A549 (cell line): ENCODE results near the gene LAMA2. TPM values are rescaled to one million over a fixed set of nuclear protein-coding genes. Genes with fewer than 3 reads are reported as not detected.

Experiments
- ATAC-seq, 2 experiments: fragments of 200-7000 bp in 1 of 2; fragments of >200 bp in 1 of 2; cut with Nextera tagmentation in 1 of 2; cut with Tn5 transposase in 1 of 2; 3 replicates each; pipeline versions ENCODE4 v1.8.0 to v1.9.1; 2018 to 2020; ENCODE audit warnings: mild to moderate bottlenecking in 1 of 2, moderate library complexity in 1 of 2
- CTCF ChIA-PET: fragments of 300-600 bp; sonication (Branson Sonifier 250); formaldehyde crosslinking; extraction: SDS; loops from one replicate; lab custom pipeline; 2021; ENCODE audit warnings: antibody characterized with exemption, inconsistent platforms; lab: Yijun Ruan, JAX
- POLR2A ChIA-PET: fragments of 350-600 bp; formaldehyde crosslinking; extraction: SDS; loops from one replicate; lab custom pipeline; 2021; ENCODE audit warnings: antibody characterized with exemption, inconsistent platforms; lab: Yijun Ruan, JAX
- DNase-seq, 2 experiments: peaks; one replicate each; pipeline versions ENCODE4 v3.0.0 to v3.0.0-alpha.2; 2011 to 2016; ENCODE audit warnings: low read depth in 1 of 2, low spot score in 1 of 2
- FAIRE-seq: peaks from 2 replicates; lab custom pipeline; 2011; peaks lifted over from hg19 to GRCh38; lab: Jason Lieb, UNC
- H3K27ac ChIP-seq, 2 experiments: fragments of >200 bp; sonication (Bioruptor Twin); formaldehyde crosslinking; 3 replicates each; pipeline ENCODE4 v1.5.1; 2016 to 2017
- H3K4me1 ChIP-seq: fragments of >200 bp; sonication (Bioruptor Twin); formaldehyde crosslinking; 3 replicates; pipeline ENCODE4 v1.6.1; 2016
- H3K4me2 ChIP-seq: fragments of >200 bp; sonication (Bioruptor Twin); formaldehyde crosslinking; 3 replicates; pipeline ENCODE4 v1.6.1; 2016
- H3K4me3 ChIP-seq: fragments of >200 bp; sonication (Bioruptor Twin); formaldehyde crosslinking; 3 replicates; pipeline ENCODE4 v1.5.1; 2016
- H3K9me3 ChIP-seq: fragments of >200 bp; sonication (Bioruptor Twin); formaldehyde crosslinking; 3 replicates; pipeline ENCODE4 v1.6.1; 2016
- CEBPB ChIP-seq, 2 experiments: fragments of >200 bp in 1 of 2; sonication (Bioruptor Twin) in 1 of 2; formaldehyde crosslinking in 1 of 2; IDR thresholded peaks; 2 replicates each; pipeline ENCODE4 v1.6.1; 2012 to 2016
- CHD2 ChIP-seq: fragments of 150-350 bp; IDR thresholded peaks from 2 replicates; pipeline ENCODE4 v1.6.1; 2014; ENCODE audit warnings: low read length; ENCODE audit not compliant: partially characterized antibody
- EHMT2 ChIP-seq: fragments of 200-600 bp; sonication (generic); IDR thresholded peaks from 2 replicates; pipeline ENCODE4 v1.6.1; 2016; ENCODE audit warnings: antibody characterized with exemption, low read depth, mild to moderate bottlenecking, moderate library complexity
- EP300 ChIP-seq, 2 experiments: fragments of >200 bp; sonication (Bioruptor Twin); formaldehyde crosslinking; IDR thresholded peaks; 2 replicates in 1 of 2; 3 replicates in 1 of 2; pipeline ENCODE4 v1.6.1; 2016 to 2017
- ESRRA ChIP-seq: fragments of 150-350 bp; IDR thresholded peaks from 2 replicates; pipeline ENCODE4 v1.6.1; 2014; ENCODE audit warnings: mild to moderate bottlenecking, low read length, borderline replicate concordance
- FOSL2 ChIP-seq, 2 experiments: fragments of 450-650 bp in 1 of 2; fragments of >200 bp in 1 of 2; sonication (Bioruptor Twin) in 1 of 2; formaldehyde crosslinking; IDR thresholded peaks; 2 replicates each; pipeline versions ENCODE4 v1.5.0 to v1.6.1; 2016 to 2020; ENCODE audit warnings: mild to moderate bottlenecking in 1 of 2, moderate library complexity in 1 of 2
- HOXA7 ChIP-seq: fragments of 250-450 bp; sonication (Bioruptor Pico); IDR thresholded peaks from 2 replicates; pipeline ENCODE4 v1.5.0; 2020; ENCODE audit warnings: mild to moderate bottlenecking, moderate library complexity
- HOXB13 ChIP-seq: fragments of 250-450 bp; sonication (Bioruptor Pico); IDR thresholded peaks from 2 replicates; pipeline ENCODE4 v1.5.0; 2020; ENCODE audit warnings: low read depth, mild to moderate bottlenecking, moderate library complexity
- JUN ChIP-seq, 2 experiments: fragments of >200 bp; sonication (Bioruptor Twin); formaldehyde crosslinking; IDR thresholded peaks; 2 replicates in 1 of 2; 3 replicates in 1 of 2; pipeline ENCODE4 v1.6.1; 2016 to 2017
- KDM1A ChIP-seq: fragments of 200-600 bp; sonication (generic); IDR thresholded peaks from 2 replicates; pipeline ENCODE4 v1.6.1; 2016; ENCODE audit warnings: low read depth, mild to moderate bottlenecking
- POLR2A ChIP-seq: IDR thresholded peaks from 2 replicates; pipeline ENCODE4 v1.6.1; 2012; ENCODE audit warnings: mild to moderate bottlenecking, low read length
- POLR2AphosphoS2 ChIP-seq: conservative IDR thresholded peaks from 2 replicates; pipeline ENCODE4 v1.6.1; 2012; ENCODE audit warnings: low read length, improper control_type of control experiment, inconsistent platforms
- RAD21 ChIP-seq, 2 experiments: fragments of >200 bp in 1 of 2; sonication (Bioruptor Twin) in 1 of 2; formaldehyde crosslinking in 1 of 2; IDR thresholded peaks in 1 of 2; conservative IDR thresholded peaks in 1 of 2; 2 replicates in 1 of 2; 3 replicates in 1 of 2; pipeline ENCODE4 v1.6.1; 2012 to 2018; ENCODE audit warnings: inconsistent platforms in 1 of 2
- RCOR1 ChIP-seq: fragments of 150-350 bp; IDR thresholded peaks from 2 replicates; pipeline ENCODE4 v1.6.1; 2014; ENCODE audit warnings: antibody characterized with exemption, low read length, low read depth
- RFX5 ChIP-seq: fragments of 450-650 bp; IDR thresholded peaks from 2 replicates; pipeline ENCODE4 v1.7.1; 2014; ENCODE audit warnings: antibody characterized with exemption, mild to moderate bottlenecking, moderate library complexity
- SMC3 ChIP-seq: fragments of >200 bp; sonication (Bioruptor Twin); formaldehyde crosslinking; IDR thresholded peaks from 3 replicates; pipeline ENCODE4 v1.6.1; 2018; ENCODE audit warnings: inconsistent platforms
- TP53 ChIP-seq: fragments of 250-450 bp; sonication (Bioruptor Pico); IDR thresholded peaks from 2 replicates; pipeline ENCODE4 v1.5.0; 2021; ENCODE audit warnings: mild to moderate bottlenecking, moderate library complexity
- ZSCAN20 ChIP-seq: fragments of 250-450 bp; sonication (Bioruptor Pico); IDR thresholded peaks from 2 replicates; pipeline ENCODE4 v1.8.0; 2022; ENCODE audit warnings: mild to moderate bottlenecking, moderate library complexity
- WGBS: methylation state at CpG from one replicate; pipeline ENCODE4 v1.1.6; 2017; ENCODE audit errors: missing lambda C conversion rate; 5-methylcytosine and 5-hydroxymethylcytosine counted together
- polyA plus RNA-seq, 4 experiments: library from polyadenylated mRNA; depleted of rRNA in 3 of 4; stranded (reverse); fragments of >200 nt; fragmentation: RNase III in 1 of 4; extraction: RNeasy Plus Mini Kit Qiagen cat#74134 plus additional on column Dnase treatment in 1 of 4; gene quantifications; 2 replicates in 3 of 4; 3 replicates in 1 of 4; pipeline ENCODE4 v1.2.3, GENCODE V29; 2011 to 2017
- TF ChIP-seq, protein P1 (sequence below): fragments of >200 bp; sonication (Bioruptor Twin); formaldehyde crosslinking; IDR thresholded peaks from 3 replicates; pipeline ENCODE4 v1.6.1; 2016
- TF ChIP-seq, protein P2 (sequence below): fragments of 450-650 bp; IDR thresholded peaks from 2 replicates; pipeline ENCODE4 v1.6.1; 2014; ENCODE audit warnings: antibody characterized with exemption
- TF ChIP-seq, protein P3 (sequence below): fragments of >200 bp; sonication (Bioruptor Twin); formaldehyde crosslinking; IDR thresholded peaks from 3 replicates; pipeline ENCODE4 v1.5.1; 2016
- TF ChIP-seq, protein P4 (sequence below): fragments of >200 bp; sonication (Bioruptor Twin); formaldehyde crosslinking; IDR thresholded peaks from 2 replicates; pipeline ENCODE4 v1.6.1; 2016
- TF ChIP-seq, protein P5 (sequence below): fragments of 250-450 bp; sonication (Bioruptor Pico); IDR thresholded peaks from 2 replicates; pipeline ENCODE4 v1.5.0; 2021; ENCODE audit warnings: mild to moderate bottlenecking, moderate library complexity, borderline replicate concordance

LAMA2 gene
- polyA plus RNA-seq, 2 of the 4 experiments (the other 2 are of a cell fraction) = 0.21 to 1.3 TPM

DNA sequence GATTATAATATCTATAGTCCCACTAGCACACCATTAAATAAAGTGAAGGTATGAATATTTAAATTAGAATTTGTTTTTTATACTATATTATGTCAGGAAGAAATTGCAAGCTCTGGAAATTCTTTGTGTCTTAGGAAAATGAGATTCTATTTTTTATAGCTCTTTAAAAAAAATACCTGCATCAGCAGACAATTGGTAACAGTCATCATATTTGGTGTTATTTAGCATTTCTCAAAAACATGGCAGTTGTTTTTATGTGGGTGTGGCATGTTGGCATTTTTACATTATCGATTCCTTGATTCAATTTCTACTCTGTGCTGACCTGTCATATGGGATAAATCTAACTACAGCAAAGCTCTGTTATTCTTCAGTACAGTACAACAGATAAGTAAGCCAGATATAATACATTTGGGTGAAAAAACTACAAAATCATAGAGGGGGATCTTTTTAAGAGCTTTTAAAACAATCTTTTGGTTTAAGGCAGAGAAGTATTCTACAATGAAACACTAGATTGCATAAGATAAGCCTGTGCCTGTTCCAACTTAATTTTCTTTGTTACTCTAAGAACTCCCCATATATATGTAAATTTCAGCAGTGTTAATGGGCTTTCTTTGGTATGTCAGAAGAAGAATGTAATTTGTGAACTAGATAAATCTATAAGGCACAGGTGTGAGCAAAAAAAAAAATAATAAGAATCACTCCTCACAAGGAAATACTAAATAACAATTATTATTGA lies 71.5 kb downstream of the LAMA2 start:
- no peaks in the 10 kb centered on the region for H3K9me3 ChIP-seq
- no peak overlapping the region for H3K27ac ChIP-seq
- 0% methylated on average over 1 of the region's 1 CpG for WGBS
- H3K4me3 ChIP-seq = no peak overlapping the region
- POLR2A ChIA-PET = no interaction called here
- H3K4me2 ChIP-seq = no peak overlapping the region
- TF ChIP-seq RAD21 (conservative IDR thresholded peaks at IDR 0.05 in 1 of 2, IDR thresholded peaks at IDR 0.05 in 1 of 2) (no peak), ESRRA (no peak), CHD2 (no peak), EP300 (IDR thresholded peaks at IDR 0.05) (no peak), POLR2A (no peak), JUN (IDR thresholded peaks at IDR 0.05) (no peak), RCOR1 (no peak), TP53 (CRISPR knock-in tag) (no peak), CEBPB (IDR thresholded peaks at IDR 0.05) (no peak), ZSCAN20 (CRISPR knock-in tag) (no peak), EHMT2 (no peak)
- TF ChIP-seq, protein P1, sequence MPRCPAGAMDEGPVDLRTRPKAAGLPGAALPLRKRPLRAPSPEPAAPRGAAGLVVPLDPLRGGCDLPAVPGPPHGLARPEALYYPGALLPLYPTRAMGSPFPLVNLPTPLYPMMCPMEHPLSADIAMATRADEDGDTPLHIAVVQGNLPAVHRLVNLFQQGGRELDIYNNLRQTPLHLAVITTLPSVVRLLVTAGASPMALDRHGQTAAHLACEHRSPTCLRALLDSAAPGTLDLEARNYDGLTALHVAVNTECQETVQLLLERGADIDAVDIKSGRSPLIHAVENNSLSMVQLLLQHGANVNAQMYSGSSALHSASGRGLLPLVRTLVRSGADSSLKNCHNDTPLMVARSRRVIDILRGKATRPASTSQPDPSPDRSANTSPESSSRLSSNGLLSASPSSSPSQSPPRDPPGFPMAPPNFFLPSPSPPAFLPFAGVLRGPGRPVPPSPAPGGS = no peak
- TF ChIP-seq, protein P2, sequence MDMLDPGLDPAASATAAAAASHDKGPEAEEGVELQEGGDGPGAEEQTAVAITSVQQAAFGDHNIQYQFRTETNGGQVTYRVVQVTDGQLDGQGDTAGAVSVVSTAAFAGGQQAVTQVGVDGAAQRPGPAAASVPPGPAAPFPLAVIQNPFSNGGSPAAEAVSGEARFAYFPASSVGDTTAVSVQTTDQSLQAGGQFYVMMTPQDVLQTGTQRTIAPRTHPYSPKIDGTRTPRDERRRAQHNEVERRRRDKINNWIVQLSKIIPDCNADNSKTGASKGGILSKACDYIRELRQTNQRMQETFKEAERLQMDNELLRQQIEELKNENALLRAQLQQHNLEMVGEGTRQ = no peak
- TF ChIP-seq, protein P3, sequence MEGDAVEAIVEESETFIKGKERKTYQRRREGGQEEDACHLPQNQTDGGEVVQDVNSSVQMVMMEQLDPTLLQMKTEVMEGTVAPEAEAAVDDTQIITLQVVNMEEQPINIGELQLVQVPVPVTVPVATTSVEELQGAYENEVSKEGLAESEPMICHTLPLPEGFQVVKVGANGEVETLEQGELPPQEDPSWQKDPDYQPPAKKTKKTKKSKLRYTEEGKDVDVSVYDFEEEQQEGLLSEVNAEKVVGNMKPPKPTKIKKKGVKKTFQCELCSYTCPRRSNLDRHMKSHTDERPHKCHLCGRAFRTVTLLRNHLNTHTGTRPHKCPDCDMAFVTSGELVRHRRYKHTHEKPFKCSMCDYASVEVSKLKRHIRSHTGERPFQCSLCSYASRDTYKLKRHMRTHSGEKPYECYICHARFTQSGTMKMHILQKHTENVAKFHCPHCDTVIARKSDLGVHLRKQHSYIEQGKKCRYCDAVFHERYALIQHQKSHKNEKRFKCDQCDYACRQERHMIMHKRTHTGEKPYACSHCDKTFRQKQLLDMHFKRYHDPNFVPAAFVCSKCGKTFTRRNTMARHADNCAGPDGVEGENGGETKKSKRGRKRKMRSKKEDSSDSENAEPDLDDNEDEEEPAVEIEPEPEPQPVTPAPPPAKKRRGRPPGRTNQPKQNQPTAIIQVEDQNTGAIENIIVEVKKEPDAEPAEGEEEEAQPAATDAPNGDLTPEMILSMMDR = no peak
- TF ChIP-seq, protein P4, sequence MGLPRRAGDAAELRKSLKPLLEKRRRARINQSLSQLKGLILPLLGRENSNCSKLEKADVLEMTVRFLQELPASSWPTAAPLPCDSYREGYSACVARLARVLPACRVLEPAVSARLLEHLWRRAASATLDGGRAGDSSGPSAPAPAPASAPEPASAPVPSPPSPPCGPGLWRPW = no peak
- TF ChIP-seq, all 56 proteins: peak for 0
- no peaks in the 10 kb centered on the region for H3K4me1 ChIP-seq
- no peak for FAIRE-seq
- ATAC-seq = no peak
- DNase-seq = no peak
- CTCF ChIA-PET = no interaction called here

DNA sequence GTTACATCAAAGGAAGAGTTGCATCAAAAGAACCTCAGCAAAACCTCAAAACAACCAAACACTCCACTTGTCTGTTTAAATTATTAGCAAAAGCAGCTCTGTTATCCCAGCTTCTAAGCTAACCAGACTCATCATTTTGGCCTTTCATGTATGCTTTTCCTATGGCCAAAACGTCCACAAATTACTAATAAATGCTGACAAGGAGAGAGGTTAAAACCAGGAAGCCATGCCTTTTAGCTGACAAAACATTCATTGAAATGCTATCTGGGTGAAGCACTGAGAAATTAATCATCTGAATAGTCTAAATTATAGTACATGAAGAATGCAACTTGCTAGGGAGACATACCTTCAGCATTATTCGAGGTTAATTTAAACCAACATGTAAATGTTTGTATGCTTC lies 80.6 kb downstream of the LAMA2 start:
- no peaks in the 10 kb centered on the region for H3K9me3 ChIP-seq
- no peak overlapping the region for H3K4me2 ChIP-seq
- ChIA-PET POLR2A (no interaction called here), CTCF (no interaction called here)
- FAIRE-seq (no peak), DNase-seq (no peak), ATAC-seq (no peak)
- H3K4me1 ChIP-seq = no peaks in the 10 kb centered on the region
- no peak for TF ChIP-seq KDM1A
- TF ChIP-seq CHD2 = no peak
- no peak for TF ChIP-seq HOXA7 (CRISPR knock-in tag)
- TF ChIP-seq POLR2AphosphoS2 = no peak
- TF ChIP-seq HOXB13 (CRISPR knock-in tag) = no peak
- no peak for TF ChIP-seq RFX5
- no peak for TF ChIP-seq FOSL2 (IDR thresholded peaks at IDR 0.05)
- TF ChIP-seq FOSL2 (CRISPR knock-in tag; IDR thresholded peaks at IDR 0.05) = no peak
- no peak for TF ChIP-seq SMC3
- TF ChIP-seq, protein P5, sequence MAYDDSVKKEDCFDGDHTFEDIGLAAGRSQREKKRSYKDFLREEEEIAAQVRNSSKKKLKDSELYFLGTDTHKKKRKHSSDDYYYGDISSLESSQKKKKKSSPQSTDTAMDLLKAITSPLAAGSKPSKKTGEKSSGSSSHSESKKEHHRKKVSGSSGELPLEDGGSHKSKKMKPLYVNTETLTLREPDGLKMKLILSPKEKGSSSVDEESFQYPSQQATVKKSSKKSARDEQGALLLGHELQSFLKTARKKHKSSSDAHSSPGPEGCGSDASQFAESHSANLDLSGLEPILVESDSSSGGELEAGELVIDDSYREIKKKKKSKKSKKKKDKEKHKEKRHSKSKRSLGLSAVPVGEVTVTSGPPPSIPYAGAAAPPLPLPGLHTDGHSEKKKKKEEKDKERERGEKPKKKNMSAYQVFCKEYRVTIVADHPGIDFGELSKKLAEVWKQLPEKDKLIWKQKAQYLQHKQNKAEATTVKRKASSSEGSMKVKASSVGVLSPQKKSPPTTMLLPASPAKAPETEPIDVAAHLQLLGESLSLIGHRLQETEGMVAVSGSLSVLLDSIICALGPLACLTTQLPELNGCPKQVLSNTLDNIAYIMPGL (CRISPR knock-in tag) = no peak
- 3% methylated on average over 2 of the region's 2 CpGs for WGBS
- no peak overlapping the region for H3K27ac ChIP-seq
- H3K4me3 ChIP-seq = no peak overlapping the region
